Thoracic aorta (tissue), 2 donors: ENCODE measurements around the gene PHF13. TPM values are rescaled to one million over a fixed set of nuclear protein-coding genes. Genes with fewer than 3 reads are reported as not detected.

ENCODE experiments used
- ATAC-seq: fragments of 150-250 bp; one replicate; pipeline ENCODE4 v1.8.0; 2017; ENCODE audit warnings: low read depth; ENCODE audit not compliant: insufficient number of reproducible peaks, low FRiP score
- DNase-seq: peaks from one replicate; pipeline ENCODE4 v3.0.0-alpha.2; 2020; ENCODE audit warnings: low spot score
- H3K27ac ChIP-seq, 2 donors: fragments of 200-600 bp; sonication (generic); 1 replicate in 1 of 2; 2 replicates in 1 of 2; pipeline ENCODE4 v1.5.1; 2016; ENCODE audit warnings: mild to moderate bottlenecking in 2 of 2, moderate library complexity in 2 of 2
- H3K27me3 ChIP-seq: fragments of 200-600 bp; sonication (generic); replicated peaks from 2 replicates; pipeline ENCODE4 v1.6.0; 2016; ENCODE audit warnings: mild to moderate bottlenecking; ENCODE audit not compliant: insufficient read depth
- H3K36me3 ChIP-seq: fragments of 200-600 bp; sonication (generic); one replicate; pipeline ENCODE4 v1.5.1; 2016
- H3K4me1 ChIP-seq, 2 donors: fragments of 200-600 bp; sonication (generic); 1 replicate in 1 of 2; 2 replicates in 1 of 2; pipeline versions ENCODE4 v1.5.1 to v1.6.0; 2016; ENCODE audit warnings: low read depth in 2 of 2, mild to moderate bottlenecking in 1 of 2; ENCODE audit not compliant: control insufficient read depth in 1 of 2
- H3K4me3 ChIP-seq: fragments of 200-600 bp; sonication (generic); 2 replicates; pipeline ENCODE4 v1.5.1; 2016; ENCODE audit warnings: mild to moderate bottlenecking
- H3K9me3 ChIP-seq: fragments of 200-600 bp; sonication (generic); 2 replicates; pipeline ENCODE4 v1.5.1; 2016
- CTCF ChIP-seq: fragments of 200-600 bp; sonication (generic); IDR thresholded peaks from one replicate; pipeline ENCODE4 v1.5.1; 2019; ENCODE audit warnings: antibody characterized with exemption
- total RNA-seq, 2 donors: library from RNA; depleted of rRNA; stranded (reverse); fragments of >200 nt; gene quantifications; one replicate each; pipeline versions ENCODE4 v1.1.0 to v1.2.3, GENCODE V29; 2016

Gene PHF13
- total RNA-seq, 2 donors from 2014 or later: 14.6 to 17.7 TPM

- TF ChIP-seq CTCF: no peak
- H3K36me3 ChIP-seq: peaks cover 32% of the 10 kb centered on the region
Observed at GRCh38 chr1:6600410-6601048, 13.0 kb upstream of the PHF13 start.

GRCh38 chr1:6601049-6601922, 12.2 kb upstream of the PHF13 start:
- no peak for TF ChIP-seq CTCF
- Histone ChIP-seq H3K4me1 (peaks cover 46 to 57% of the 10 kb centered on the region in 2 donors), H3K9me3 (no peaks in the 10 kb centered on the region), H3K4me3 (peak overlapping the region; percentile 93), H3K27ac (peak overlapping the region; percentile 99), H3K36me3 (peaks cover 25% of the 10 kb centered on the region), H3K27me3 (no peaks in the 10 kb centered on the region)
- peak; percentile 80 for DNase-seq
- peak; percentile 68 for ATAC-seq

More at GRCh38 chr1:6600410-6601048, 13.0 kb upstream of the PHF13 start:
- H3K4me3 ChIP-seq: peak overlapping the region; percentile 93
- H3K9me3 ChIP-seq: no peaks in the 10 kb centered on the region
- no peak for ATAC-seq
- peaks cover 46 to 59% of the 10 kb centered on the region in 2 donors for H3K4me1 ChIP-seq
- no peak for DNase-seq
- peak overlapping the region; percentile 99 for H3K27ac ChIP-seq
- H3K27me3 ChIP-seq: no peaks in the 10 kb centered on the region

GRCh38 chr1:6601923-6602668, 11.4 kb upstream of the PHF13 start:
- Histone ChIP-seq H3K4me1 (peaks cover 38 to 51% of the 10 kb centered on the region in 2 donors), H3K9me3 (no peaks in the 10 kb centered on the region), H3K4me3 (peak overlapping the region; percentile 93), H3K27me3 (no peaks in the 10 kb centered on the region), H3K27ac (peak overlapping the region; percentile 99), H3K36me3 (peaks cover 19% of the 10 kb centered on the region)
- no peak for ATAC-seq
- DNase-seq: no peak
- peak; percentile 12 for TF ChIP-seq CTCF

GRCh38 chr1:6602669-6603237, 10.8 kb upstream of the PHF13 start, which contains the start of gene KLHL21:
Gene KLHL21, minus strand, starts transcription at chr1:6602869. Its CDS starts 52 bp downstream, at chr1:6602817.
- H3K4me1 ChIP-seq: peaks cover 31 to 44% of the 10 kb centered on the region in 2 donors
- no peaks in the 10 kb centered on the region for H3K9me3 ChIP-seq
- DNase-seq (peak; percentile 63), ATAC-seq (peak; percentile 27)
- peaks cover 12% of the 10 kb centered on the region for H3K36me3 ChIP-seq
- TF ChIP-seq CTCF: no peak
- H3K27ac ChIP-seq: peak within 1 kb of the TSS; percentile 99 to 100
- H3K4me3 ChIP-seq: peak within 1 kb of the TSS; percentile 93
- H3K27me3 ChIP-seq: no peaks in the 10 kb centered on the region
